HepG2 (cell line): ENCODE data around the gene FGGY. TPM values are rescaled to one million over a fixed set of nuclear protein-coding genes. Genes with fewer than 3 reads are reported as not detected.

ENCODE experiments used
- FOXK1 ChIP-seq: sonication (generic); formaldehyde crosslinking; IDR thresholded peaks from 2 replicates; pipeline ENCODE4 v1.4.0; 2020; ENCODE audit warnings: low read depth, missing genetic modification reagents, borderline replicate concordance
- HES4 ChIP-seq: sonication (generic); formaldehyde crosslinking; IDR thresholded peaks from 2 replicates; pipeline ENCODE4 v1.9.0; 2021; ENCODE audit warnings: mild to moderate bottlenecking, missing genetic modification reagents, borderline replicate concordance
- SMC3 ChIP-seq: IDR thresholded peaks from 2 replicates; pipeline ENCODE4 v1.6.1; 2011; ENCODE audit warnings: low read length, improper control_type of control experiment
- SOX5 ChIP-seq: IDR thresholded peaks from 2 replicates; pipeline ENCODE4 v1.6.1; 2016; ENCODE audit warnings: borderline replicate concordance
- SP4 ChIP-seq: sonication (generic); formaldehyde crosslinking; IDR thresholded peaks from 2 replicates; pipeline ENCODE4 v1.8.1; 2023; ENCODE audit warnings: mild to moderate bottlenecking, missing genetic modification reagents
- ZNF552 ChIP-seq: sonication (generic); formaldehyde crosslinking; IDR thresholded peaks from 2 replicates; pipeline ENCODE4 v1.9.0; 2022; ENCODE audit warnings: missing genetic modification reagents, mild to moderate bottlenecking, borderline replicate concordance
- polyA plus RNA-seq, 8 experiments: library from polyadenylated mRNA; depleted of rRNA in 3 of 8; stranded (reverse) in 7 of 8; unstranded in 1 of 8; fragments of >200 nt; fragmentation: Illumina TruSeq in 4 of 8; extraction: Trizol in 4 of 8; gene quantifications; 2 replicates each; pipeline versions ENCODE4 v1.2.1 to v1.2.3, GENCODE V29; 2011 to 2016; ENCODE audit warnings: low read depth in 4 of 8, missing spikeins in 1 of 8, mixed read lengths in 1 of 8; ENCODE audit not compliant: insufficient read depth in 1 of 8
- total RNA-seq, 5 experiments: library from RNA; depleted of rRNA; stranded (reverse); fragments of >200 nt; fragmentation: Illumina TruSeq; extraction: Trizol; gene quantifications; 2 replicates each; pipeline ENCODE4 v1.2.3, GENCODE V29; 2016; ENCODE audit warnings: low read depth in 1 of 5
- TF ChIP-seq, protein P1 (sequence below): IDR thresholded peaks from 2 replicates; pipeline ENCODE4 v1.6.1; 2016; ENCODE audit warnings: low read depth, missing genetic modification reagents, missing compliant biosample characterization
- TF ChIP-seq, protein P2 (sequence below): IDR thresholded peaks from 2 replicates; pipeline ENCODE4 v1.6.1; 2016; ENCODE audit warnings: low read depth, borderline replicate concordance

The FGGY gene
- total and polyA plus RNA-seq, 2 of the 13 experiments (the other 11 are each of a cell fraction or from before 2014, with no cell fraction given): 15.7 to 27.5 TPM

DNA sequence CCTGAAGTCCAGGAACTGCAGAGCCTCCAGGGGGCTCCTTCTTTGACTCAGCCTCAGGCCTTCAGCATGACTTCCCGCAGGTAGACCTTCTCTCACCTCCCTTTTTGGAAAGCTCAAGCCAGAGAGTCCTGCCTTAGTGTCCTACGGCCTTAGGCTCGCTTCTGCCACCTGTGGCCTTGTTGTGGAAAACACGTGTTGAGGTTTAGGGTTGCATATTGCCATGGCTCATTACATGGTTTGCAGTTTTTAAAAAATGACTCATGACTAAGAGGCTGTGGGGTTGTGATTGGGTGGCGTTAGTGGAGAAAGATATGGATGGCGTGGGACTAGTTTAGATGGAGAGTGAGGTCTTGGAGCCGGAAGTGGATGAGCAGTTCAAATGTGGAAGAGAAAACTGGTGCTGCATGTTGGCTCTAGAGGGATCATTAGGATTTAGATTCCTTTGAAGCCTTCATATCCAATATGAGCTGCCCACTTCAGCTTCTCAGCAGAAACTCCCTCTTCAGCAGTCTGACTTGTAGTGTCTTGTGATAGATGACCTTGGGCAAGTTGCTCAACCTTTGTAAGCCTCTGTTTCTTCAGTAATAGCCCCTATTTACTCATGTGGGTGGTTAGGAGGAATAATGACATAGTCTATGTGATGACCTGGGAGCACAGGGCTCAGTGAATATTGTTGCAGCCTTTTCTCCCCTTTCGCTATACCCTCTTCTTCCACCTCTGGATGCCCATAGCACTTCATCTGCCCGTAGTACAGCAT is 6.5 kb upstream of the FGGY start (continued):
- TF ChIP-seq HES4 (CRISPR knock-in tag) (no peak), SMC3 (peak; percentile 70), SP4 (no peak), FOXK1 (CRISPR knock-in tag) (peak; percentile 56; the same call in 1 of the 2 replicates), ZNF552 (no peak), SOX5 (CRISPR knock-in tag) (0 out of 2 replicates have a peak, but pooled peaks have one; percentile 15)
- TF ChIP-seq, protein P1, sequence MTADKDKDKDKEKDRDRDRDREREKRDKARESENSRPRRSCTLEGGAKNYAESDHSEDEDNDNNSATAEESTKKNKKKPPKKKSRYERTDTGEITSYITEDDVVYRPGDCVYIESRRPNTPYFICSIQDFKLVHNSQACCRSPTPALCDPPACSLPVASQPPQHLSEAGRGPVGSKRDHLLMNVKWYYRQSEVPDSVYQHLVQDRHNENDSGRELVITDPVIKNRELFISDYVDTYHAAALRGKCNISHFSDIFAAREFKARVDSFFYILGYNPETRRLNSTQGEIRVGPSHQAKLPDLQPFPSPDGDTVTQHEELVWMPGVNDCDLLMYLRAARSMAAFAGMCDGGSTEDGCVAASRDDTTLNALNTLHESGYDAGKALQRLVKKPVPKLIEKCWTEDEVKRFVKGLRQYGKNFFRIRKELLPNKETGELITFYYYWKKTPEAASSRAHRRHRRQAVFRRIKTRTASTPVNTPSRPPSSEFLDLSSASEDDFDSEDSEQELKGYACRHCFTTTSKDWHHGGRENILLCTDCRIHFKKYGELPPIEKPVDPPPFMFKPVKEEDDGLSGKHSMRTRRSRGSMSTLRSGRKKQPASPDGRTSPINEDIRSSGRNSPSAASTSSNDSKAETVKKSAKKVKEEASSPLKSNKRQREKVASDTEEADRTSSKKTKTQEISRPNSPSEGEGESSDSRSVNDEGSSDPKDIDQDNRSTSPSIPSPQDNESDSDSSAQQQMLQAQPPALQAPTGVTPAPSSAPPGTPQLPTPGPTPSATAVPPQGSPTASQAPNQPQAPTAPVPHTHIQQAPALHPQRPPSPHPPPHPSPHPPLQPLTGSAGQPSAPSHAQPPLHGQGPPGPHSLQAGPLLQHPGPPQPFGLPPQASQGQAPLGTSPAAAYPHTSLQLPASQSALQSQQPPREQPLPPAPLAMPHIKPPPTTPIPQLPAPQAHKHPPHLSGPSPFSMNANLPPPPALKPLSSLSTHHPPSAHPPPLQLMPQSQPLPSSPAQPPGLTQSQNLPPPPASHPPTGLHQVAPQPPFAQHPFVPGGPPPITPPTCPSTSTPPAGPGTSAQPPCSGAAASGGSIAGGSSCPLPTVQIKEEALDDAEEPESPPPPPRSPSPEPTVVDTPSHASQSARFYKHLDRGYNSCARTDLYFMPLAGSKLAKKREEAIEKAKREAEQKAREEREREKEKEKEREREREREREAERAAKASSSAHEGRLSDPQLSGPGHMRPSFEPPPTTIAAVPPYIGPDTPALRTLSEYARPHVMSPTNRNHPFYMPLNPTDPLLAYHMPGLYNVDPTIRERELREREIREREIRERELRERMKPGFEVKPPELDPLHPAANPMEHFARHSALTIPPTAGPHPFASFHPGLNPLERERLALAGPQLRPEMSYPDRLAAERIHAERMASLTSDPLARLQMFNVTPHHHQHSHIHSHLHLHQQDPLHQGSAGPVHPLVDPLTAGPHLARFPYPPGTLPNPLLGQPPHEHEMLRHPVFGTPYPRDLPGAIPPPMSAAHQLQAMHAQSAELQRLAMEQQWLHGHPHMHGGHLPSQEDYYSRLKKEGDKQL (CRISPR knock-in tag): no peak
- TF ChIP-seq, protein P2, sequence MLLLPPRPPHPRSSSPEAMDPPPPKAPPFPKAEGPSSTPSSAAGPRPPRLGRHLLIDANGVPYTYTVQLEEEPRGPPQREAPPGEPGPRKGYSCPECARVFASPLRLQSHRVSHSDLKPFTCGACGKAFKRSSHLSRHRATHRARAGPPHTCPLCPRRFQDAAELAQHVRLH (CRISPR knock-in tag): 0 out of 2 replicates have a peak, but pooled peaks have one; percentile 31
- TF ChIP-seq, all 625 proteins: peak for 28
